ENCODE data around the gene NKAIN4.

NKAIN4 gene

DNA sequence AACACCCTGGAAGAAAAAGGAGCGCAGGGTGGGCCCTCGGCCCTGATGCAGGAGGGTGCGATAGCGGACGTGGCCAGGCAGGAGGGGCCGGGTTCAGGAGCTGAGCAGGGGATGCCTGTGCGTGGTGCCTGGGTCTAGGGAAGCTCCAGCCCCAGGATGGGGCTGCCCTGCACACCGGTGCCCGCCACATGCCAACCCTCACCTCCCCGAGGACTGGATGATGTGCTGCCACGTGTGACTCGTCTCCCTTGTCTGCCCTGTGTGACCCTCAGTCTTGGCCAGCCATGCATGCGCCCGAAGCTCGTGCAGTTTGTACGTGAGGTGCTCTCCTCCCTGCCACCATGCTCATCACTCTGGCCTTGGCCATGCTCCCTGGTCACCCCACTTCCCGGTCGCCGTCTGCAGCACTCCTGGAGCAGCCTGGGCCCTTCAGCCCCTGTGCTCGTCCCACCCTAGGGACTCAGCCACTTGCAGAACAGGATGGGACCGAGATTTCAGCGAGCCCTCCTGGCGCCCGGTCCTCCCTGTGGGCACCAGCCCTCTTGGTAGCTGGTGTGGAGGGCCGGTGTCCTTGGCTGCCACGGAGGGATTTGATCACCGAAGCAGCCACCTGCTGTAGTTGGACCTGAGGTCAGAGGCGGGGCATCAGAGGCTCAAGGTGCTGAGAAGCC is 34.5 kb upstream of the NKAIN4 start:
- no peak for DNase-seq (ENCODE audit: low read depth, low spot score)

DNA sequence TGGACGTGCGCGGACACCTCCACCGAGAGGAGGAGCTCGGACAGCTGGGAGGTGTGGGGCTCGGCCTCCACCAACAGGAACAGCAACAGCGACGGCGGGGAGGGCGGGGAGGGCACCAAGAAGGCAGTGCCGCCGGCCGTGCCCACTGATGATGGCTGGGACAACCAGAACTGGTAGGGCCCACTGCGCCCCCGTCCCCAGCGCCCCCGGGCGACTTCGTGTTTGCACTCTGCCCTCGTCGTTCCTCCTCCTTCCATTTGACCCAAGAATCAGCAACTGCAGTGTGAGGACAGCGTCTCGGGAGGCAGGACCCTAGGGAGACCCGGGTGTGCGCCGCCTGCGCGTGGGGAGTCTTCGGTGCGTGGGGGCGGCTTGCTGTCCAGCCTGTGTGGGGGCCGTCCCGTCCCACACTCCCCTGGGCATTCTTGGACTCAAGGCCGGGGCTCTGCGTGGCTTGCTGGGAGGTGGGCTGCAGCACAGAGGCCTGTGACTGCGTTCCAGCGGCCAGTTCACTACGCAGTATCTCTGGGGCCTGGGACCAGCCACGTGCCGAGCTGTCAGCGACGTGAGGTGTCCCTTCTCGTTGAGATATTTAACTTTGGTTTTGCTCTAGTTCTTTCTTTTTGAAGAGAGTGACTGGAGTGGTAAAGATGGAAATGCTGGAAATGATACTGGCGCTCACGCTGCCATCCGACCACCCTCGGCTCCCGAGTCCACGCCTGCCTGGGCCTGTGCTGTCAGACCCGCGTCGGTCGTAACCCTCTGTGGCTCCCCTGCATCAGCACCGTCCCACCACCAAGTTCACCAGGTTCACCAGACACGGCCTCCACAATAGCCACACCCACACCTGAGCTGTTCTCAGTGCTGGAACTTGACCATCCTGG is 33.7 kb upstream of the NKAIN4 start:
- DNase-seq (ENCODE audit: low read depth, low spot score), result no peak

DNA sequence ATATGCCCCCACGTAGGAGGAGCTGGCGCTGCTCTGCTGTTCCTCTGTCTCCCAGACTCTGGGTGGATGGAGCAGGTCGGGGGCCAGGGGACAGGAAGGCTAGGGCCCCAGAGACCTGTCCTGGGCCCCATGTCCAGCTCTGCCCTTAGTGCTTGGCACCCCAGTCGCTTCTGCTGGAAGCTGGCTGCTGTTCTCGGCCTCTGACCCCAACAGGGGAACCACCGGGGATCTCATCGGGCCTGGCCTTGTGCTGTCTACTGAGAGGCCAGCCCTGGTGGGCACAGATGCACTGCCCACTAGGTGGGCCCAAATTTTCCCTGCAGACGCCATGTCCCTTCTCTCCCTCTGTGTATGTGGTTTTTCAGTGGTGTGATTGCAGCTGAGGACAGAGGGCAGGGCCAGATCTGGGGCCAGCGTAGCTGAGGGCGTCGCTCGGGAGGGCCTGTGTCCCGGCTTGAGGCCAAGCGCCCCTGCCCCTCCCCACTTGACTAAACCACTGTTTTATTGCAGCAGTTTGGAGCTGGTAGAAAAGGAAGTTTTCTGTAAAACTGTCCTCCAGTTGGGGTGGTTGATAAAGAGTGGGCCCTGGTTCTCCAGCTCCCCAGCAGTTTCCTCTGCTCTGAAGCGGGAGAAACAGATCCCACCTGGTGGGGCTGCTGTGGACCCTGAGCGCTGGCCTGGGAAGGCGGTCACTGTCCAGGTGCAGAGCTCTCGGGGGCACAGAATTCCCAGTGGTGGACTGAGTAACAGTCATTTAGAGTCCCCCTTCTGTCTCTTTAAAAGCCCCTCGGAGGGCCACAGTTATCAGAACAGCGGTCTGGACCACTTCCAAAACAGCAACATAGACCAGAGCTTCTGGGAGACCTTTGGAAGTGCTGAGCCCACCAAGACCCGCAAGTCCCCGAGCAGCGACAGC is 32.8 kb upstream of the NKAIN4 start:
- no peak for DNase-seq (ENCODE audit: low read depth, low spot score)

DNA sequence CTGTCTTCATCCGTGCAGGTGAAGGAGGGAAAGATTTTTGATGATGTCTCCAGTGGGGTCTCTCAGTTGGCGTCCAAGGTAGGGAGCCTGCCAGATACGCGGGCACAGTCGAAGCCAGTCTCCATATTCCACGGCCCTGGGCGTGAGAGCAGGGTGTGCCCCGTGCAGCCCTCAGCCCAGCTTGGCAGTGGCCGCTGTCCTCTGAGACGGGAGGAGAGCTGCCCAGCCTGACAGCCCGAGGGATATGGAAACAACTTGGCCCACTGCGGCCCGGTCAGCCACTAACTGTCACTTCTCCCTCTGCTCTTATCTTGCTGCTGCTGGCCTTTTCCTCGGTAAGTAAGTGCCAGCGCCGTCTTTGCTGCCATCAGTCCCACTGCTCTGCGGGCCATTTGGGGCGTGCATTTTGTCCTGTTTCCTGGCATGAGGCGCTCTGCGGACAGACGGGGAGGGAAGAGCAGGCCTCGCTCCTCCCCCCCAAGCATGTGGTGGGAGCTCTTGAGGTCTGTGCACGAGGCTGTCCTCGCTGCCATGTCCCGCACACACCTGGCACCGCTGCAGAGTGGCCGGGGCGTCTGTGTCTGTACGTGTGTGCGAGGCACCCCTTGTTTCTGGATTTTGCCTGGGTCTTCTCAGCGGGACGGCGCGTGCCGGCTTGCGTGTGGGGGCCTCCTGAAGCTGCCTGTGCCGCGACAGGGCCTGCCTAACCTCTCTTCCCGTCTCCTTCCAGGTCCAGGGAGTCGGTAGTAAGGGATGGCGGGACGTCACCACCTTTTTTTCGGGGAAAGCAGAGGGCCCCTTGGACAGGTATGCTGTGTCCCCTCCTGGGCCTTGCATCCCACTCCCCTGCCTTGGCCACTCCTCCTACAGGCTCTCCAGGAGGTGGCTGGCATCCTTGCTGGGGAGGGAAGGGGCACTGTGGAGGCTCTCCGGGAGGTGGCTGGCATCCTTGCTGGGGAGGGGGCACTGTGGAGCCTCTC is 31.7 kb upstream of the NKAIN4 start:
- DNase-seq (ENCODE audit: low read depth, low spot score), result no peak

DNA sequence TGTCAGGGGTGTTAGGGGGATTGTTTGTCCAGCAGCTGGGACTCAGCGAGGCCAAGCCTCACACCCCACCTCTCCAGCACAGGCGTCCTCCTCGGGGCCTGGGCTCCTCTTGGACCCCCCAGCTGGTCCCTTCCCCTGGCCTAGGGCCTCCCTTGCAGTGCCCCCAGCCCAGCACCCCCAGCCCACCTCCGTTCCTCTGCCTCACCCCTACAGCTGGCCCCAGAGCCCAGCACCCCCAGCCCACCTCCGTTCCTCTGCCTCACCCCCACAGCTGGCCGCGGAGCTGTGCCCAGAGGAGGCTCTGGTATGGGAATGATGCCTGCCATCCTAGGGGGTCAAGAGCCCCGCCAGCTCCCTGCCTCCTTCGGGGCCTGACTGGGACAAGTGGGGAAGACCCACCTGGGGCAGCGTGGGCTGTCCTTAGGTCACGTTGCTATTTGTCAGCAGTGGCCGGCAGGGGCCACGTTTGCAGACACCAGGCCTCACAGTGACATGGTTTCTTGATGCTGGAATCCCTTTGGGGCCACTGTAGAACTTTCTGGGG is 30.8 kb upstream of the NKAIN4 start:
- DNase-seq (ENCODE audit: low read depth, low spot score), result no peak

DNA sequence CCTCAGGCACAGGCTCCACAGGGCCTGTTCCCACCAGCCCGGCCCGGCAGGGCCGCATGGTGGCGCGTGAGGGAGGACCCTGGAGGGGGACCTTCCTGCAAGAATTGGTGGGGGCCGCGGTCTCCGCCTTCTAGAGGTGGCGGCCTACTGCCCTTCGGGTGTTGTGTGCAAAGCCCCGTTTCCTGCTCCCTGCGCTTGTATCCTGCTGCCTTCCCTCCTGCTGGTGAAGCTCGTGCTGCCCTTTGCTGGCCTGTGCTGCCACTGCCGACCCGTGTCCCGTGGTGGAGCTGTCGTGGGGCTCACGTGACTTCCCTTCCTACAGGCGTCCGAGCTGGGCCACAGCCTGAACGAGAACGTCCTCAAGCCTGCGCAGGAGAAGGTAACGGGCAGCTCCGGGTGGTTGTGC is 30.3 kb upstream of the NKAIN4 start:
- no peak for DNase-seq (ENCODE audit: low read depth, low spot score)

DNA sequence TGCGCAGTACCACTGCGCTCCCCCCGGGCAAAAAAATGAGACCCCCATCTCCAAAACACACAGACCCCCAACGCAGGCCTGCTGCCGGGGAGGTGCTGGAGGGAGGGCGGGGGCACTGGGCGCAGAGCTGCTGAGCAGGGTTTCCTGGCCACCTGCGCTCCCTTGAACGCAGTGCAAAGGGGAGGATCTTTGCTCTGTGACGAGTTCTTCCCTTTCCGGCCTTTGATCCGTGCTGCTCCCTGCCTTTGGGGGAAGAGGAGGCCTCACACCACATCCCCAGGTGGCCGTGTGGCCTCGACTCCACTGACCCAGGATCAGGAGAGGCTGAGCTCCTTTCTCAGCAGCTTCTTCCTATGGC is 29.8 kb upstream of the NKAIN4 start:
- no peak for DNase-seq (ENCODE audit: low read depth, low spot score)

DNA sequence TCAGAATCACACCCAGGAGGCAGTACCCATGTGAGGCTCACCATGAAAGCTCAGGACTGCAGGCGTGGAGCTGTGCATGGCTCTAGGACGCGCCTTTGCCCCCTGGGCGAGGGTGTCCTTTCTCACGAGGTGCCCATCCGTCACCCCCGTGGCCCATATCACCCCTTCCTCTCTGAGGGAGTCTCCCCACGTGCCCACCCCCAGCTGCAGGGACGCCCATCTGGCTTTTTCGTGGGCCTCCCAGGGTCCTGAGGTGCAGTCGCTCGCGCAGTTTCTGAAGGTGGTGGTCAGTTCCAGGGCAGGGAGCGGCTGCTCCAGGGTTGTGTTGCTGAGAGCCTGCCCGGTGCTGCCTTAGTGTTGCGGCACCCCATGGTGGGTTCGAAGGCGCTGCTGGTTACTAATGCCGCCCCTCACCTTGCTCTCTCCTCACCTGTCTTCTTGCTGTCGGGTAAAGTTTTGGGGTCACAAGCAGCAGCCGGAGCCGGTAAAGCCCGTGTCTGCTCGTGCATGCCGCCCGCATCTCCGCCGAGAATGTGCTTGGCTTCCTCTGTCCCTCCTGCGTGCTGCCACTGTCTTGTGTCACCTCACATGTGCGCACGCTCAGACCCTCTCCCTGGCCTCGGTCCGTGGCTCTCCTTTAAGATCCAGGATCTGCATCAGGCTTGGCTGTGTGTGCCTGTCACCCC is 29.3 kb upstream of the NKAIN4 start:
- no peak for DNase-seq (ENCODE audit: low read depth, low spot score)

DNA sequence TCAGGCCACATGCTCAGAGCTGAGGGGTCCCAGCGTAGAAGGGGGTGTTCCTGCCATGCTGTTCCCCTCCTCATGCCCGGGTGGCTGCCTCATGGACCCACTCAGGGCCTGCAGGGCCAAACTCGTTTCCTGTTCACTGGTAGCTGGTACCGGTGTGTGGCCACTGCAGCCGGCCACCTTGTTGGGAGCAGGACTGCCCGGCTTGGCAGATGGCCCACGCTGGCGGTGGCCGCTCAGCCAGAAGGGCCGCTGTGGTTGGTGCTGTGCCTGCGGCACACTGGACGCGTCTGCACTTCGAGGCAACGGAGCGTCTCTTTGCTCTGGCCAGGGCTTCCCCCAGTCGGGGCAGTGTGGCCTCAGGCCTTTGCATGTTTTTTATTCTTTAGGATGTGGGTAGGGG is 28.7 kb upstream of the NKAIN4 start:
- DNase-seq (ENCODE audit: low read depth, low spot score), result no peak

DNA sequence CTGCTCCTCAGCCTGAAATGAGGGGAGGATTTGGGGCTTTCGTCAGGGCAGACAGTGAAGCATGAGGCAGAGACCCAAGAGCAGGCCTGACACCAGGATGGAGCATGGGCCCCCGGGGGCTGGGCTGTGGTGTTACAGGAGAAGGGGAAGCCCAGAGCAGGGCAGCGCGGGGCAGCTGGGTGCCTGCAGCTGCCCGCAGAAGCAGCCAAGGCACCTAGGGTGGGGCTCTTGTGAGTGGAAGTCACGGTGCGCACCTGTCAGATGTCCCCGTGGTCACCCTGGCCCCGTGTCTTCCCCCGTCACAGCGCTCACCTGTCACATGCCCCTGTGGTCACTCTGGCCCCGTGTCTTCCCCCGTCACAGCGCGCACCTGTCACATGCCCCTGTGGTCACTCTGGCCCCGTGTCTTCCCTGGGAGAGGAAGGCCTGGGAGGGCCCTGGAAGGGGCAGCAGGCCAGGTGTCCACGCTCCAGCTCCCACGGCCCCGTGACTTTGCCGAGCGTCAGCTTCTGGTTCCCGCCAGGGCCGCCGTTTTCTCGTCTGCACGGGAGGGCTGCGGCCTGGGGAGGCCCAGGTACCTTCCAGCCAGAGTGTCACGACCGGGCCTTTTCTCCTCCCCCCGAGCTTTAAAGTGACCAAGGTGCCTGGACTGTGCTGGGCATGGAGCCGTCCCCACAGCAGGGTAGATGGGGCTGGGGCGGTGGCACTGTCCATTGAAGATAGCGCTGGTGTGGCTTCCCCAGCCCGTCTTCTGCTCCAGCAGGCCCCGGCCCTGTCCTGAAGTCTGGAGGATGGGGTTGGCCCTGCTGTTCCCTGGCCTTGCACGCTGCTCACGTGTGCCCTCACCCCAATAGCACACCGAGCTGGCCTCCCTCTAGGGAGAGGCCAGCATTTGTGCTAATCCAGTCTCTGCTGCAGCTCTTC is 27.7 kb upstream of the NKAIN4 start:
- no peak for DNase-seq (ENCODE audit: low read depth, low spot score)

DNA sequence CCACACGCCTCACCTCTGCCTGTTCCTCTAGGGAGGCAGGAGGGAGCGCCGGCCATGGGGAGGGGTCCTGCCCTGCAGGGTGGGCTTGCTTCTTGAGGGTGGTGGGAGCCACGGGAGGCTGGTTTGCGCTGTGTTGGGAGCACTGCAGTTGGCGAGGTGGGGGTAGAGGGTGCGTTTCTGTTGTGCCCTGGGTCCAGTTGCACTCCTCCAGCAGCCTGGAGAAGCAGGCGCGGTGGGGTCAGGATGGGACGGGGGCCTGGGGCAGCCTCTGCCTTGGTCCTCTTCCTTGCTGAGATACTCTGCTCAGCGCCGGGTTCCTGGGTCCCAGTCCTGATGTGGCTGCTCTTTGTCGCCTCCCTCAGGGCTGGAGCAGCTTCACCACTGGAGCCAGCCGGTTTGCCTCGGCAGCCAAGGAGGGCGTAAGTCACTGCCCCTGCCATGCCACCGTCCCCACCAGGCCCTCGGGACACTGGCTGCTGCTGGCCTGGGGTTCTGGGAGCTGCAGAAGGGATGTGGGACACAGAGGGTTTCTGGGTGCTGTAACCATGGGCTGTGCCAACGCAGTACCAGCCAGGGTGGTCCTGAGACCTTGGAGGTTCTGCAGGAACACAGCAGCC is 26.8 kb upstream of the NKAIN4 start:
- DNase-seq (ENCODE audit: low read depth, low spot score), result no peak

DNA sequence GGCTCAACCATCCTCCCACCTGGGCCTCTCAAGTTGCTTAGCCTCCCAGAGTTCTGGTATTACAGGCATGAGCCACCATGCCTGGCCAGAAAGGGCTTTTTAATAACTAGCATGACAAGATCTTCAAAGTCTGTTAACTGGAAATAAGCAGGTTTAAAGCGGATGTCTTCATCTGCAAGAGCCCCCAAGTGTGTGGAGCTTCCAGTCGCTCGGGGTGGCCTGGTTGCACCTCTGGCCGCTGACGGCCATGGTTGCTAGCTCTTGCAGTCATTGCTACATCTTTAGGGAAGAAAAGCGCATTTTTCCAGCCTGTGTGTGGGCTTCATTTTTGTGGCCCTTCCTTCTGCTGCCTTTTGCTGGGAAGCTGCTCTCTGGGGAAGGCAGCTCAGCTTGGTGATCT is 26.1 kb upstream of the NKAIN4 start:
- no peak for DNase-seq (ENCODE audit: low read depth, low spot score)

DNA sequence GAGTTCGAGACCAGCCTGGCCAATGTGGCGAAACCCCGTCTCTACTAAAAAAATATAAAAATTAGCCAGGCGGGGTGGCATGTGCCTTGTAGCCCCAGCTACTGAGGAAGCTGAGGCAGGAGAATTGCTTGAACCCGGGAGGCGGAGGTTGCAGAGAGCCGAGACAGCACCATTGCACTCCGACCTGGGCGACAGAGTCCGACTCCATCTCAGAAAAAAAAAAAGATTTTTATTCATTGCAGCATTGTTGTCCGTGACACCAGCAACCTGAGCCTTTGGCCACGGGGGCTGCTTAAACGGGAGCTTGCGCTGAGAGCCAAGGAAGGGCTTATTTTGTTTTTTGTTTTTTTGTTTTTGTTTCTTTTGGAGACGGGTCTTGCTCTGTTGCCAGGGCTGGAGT is 25.7 kb upstream of the NKAIN4 start:
- DNase-seq (ENCODE audit: low read depth, low spot score), result no peak

DNA sequence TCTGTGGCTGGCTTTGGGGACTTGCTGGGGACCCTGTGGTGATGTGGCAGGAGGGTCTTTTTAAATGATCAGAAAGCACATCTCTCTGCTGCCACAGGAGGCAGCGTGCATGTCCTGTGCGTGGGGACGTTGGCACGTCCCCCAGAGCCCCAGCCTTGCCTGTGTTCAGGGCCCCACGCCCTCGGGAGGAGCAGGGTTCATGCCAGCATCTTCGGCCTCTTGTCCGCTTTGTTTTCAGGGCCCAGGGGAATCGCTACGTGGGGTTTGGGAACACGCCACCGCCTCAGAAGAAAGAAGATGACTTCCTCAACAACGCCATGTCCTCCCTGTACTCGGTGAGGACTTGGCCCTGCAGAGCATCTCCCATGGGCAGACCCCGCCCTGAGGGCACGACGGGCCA is 24.4 kb upstream of the NKAIN4 start:
- DNase-seq (ENCODE audit: low read depth, low spot score), result no peak

DNA sequence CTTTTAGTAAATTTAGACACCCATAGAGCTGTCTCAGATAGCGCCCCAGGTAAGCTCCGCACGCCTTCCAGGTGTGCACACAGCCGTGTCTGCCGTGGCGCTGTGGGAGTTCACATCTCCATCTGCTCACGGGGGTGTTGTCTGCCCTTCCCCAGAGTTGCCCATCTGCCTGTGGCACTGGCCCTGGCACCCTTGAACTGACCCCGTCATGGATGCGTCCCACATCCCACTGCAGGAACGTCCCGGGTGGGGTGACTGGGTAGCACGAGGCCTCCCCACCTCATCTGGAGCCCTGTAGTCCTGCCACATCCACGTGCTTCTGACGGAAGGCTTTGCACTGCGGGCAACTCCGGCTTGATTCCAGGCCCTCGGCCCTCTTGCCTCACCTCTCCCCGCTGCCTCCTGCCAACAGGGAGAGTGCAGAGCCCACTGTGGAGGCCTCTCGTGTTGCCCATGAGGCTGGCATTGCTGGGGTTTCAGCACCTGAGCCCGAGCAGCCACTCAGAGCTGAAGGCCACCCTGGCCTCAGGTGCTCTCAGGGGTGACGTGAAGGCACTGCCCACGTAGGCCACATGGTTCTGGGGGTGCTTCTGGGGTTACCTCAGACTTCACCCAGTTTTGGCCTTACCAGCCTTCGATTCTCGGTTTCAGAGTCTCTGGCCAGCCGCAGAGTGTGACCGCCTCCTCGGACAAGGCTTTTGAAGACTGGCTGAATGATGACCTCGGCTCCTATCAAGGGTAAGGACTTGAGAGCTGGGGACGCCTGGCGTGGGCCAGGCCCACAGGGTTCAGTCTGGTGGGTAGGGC is 23.4 kb upstream of the NKAIN4 start:
- DNase-seq (ENCODE audit: low read depth, low spot score), result no peak

DNA sequence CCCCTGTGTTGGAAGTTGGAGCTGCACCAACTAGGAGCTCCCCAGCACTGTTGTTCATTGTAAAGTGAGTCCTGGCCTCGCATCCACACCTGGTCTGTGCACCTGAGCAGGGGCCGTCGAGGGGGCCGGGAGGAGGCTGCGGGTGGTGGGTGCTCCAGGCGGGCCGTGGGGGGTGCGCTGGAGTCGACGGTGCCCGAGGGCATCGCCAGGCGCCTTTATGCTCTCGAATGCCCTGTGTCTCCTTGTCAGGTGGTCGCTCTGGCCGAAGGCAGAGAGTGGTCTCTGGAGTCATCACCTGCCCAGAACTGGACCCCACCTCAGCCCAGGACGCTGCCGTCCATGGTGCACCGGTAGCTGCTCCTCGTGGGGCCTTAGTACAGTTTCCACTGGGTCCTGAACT is 22.7 kb upstream of the NKAIN4 start:
- DNase-seq (ENCODE audit: low read depth, low spot score), result no peak

DNA sequence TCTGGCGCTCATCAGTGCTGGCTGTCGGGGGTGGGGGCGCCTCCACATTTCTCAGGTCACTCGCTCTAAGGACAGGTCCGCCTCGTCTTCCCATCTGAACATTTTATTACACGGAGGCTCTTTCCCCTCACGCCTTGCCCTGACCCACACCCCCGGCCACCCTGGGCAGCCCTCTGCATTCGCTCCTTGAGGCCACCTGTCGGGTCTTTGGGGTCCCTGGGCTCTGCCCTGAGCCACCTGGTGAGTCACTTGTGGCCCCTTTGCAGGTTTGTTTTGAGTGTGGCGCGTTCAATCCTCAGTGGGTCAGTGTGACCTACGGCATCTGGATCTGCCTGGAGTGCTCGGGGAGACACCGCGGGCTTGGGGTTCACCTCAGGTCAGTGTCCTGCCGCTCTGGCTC is 21.6 kb upstream of the NKAIN4 start:
- DNase-seq (ENCODE audit: low read depth, low spot score), result no peak
